ENCODE measurements around the gene IGSF9B. TPM values are rescaled to one million over a fixed set of nuclear protein-coding genes. Genes with fewer than 3 reads are reported as not detected.

IGSF9B gene
- total RNA-seq, 1 experiment from 2014 or later, result 2.2 TPM

- TF ChIP-seq SIN3A (IDR thresholded peaks at IDR 0.05; ENCODE audit: borderline replicate concordance, insufficient read depth, low read depth, low read length) (no peak), CTCF (IDR thresholded peaks at IDR 0.05) (no peak), TCF7L2 (IDR thresholded peaks at IDR 0.05; ENCODE audit: low read depth, low read length) (no peak), POLR2AphosphoS5 (IDR thresholded peaks at IDR 0.05; ENCODE audit: low read depth, low read length) (no peak), REST (IDR thresholded peaks at IDR 0.05; ENCODE audit: insufficient read depth in 1 of 2, low read depth in 2 of 2, low read length in 1 of 2) (no peak)
- no peak overlapping the region for H3K4me3 ChIP-seq (ENCODE audit: low read depth in 2 of 2, low read length in 2 of 2)
- in situ Hi-C loops (cut with HindIII; ENCODE audit: low pct_unique_long_range_greater_than_20kb, low sequenced_read_pairs), result no loop called here
- H3K9me3 ChIP-seq (ENCODE audit: control insufficient read depth, insufficient read depth, low read depth, low read length), result no peaks in the 10 kb centered on the region
- DNase-seq (ENCODE audit: low read depth, low spot score) (no peak), ATAC-seq (no peak)
- POLR2A ChIA-PET, result no interaction called here
- CTCF ChIA-PET, result no interaction called here
- no peaks in the 10 kb centered on the region for H3K27me3 ChIP-seq (ENCODE audit: control insufficient read depth, insufficient read depth, low read length)
- no peak overlapping the region for H3K27ac ChIP-seq (ENCODE audit: low read length)
- H3K4me1 ChIP-seq (ENCODE audit: control insufficient read depth, insufficient read depth, low read length), result no peaks in the 10 kb centered on the region
- intact Hi-C loops (cut with micrococcal nuclease; ENCODE audit: unreplicated experiment), result loop anchor here (10.0 kb wide), 1 partner anchor 58 kb away; the partner anchor contains the start of gene IGSF9B
- no peaks in the 10 kb centered on the region for H3K36me3 ChIP-seq (ENCODE audit: control insufficient read depth, insufficient read depth, low read length)
- BruUV-seq (replicated peaks), result no TSS peak
Measured at GRCh38 chr11:133896642-133897330, 60.0 kb downstream of the IGSF9B start.

GRCh38 chr11:133896028-133896427 lies 60.7 kb downstream of the IGSF9B start:
- in situ Hi-C loops (cut with HindIII; ENCODE audit: low pct_unique_long_range_greater_than_20kb, low sequenced_read_pairs), result no loop called here
- H3K4me3 ChIP-seq (ENCODE audit: low read depth in 2 of 2, low read length in 2 of 2), result no peak overlapping the region
- TF ChIP-seq POLR2AphosphoS5 (IDR thresholded peaks at IDR 0.05; ENCODE audit: low read depth, low read length) (no peak), CTCF (IDR thresholded peaks at IDR 0.05) (no peak)
- DNase-seq (ENCODE audit: low read depth, low spot score) (no peak), ATAC-seq (no peak)
- intact Hi-C loops (cut with micrococcal nuclease; ENCODE audit: unreplicated experiment), result loop anchor here (10.0 kb wide), 1 partner anchor 59 kb away; the partner anchor contains the start of gene IGSF9B
- H3K9me3 ChIP-seq (ENCODE audit: control insufficient read depth, insufficient read depth, low read depth, low read length), result no peaks in the 10 kb centered on the region
- POLR2A ChIA-PET, result no interaction called here
- CTCF ChIA-PET, result no interaction called here
- no peak overlapping the region for H3K27ac ChIP-seq (ENCODE audit: low read length)
- no TSS peak for BruUV-seq (replicated peaks)
- no peaks in the 10 kb centered on the region for H3K4me1 ChIP-seq (ENCODE audit: control insufficient read depth, insufficient read depth, low read length)
- H3K27me3 ChIP-seq (ENCODE audit: control insufficient read depth, insufficient read depth, low read length), result no peaks in the 10 kb centered on the region
- no peaks in the 10 kb centered on the region for H3K36me3 ChIP-seq (ENCODE audit: control insufficient read depth, insufficient read depth, low read length)

Measured in Panc1 (cell line).